ENCODE measurements around the gene PIK3CG.
"Not testable (repeated sequence)": the region's sequence is repeated elsewhere in the genome, so short reads cannot be mapped to it uniquely, and the experiment has no call there.

DNA sequence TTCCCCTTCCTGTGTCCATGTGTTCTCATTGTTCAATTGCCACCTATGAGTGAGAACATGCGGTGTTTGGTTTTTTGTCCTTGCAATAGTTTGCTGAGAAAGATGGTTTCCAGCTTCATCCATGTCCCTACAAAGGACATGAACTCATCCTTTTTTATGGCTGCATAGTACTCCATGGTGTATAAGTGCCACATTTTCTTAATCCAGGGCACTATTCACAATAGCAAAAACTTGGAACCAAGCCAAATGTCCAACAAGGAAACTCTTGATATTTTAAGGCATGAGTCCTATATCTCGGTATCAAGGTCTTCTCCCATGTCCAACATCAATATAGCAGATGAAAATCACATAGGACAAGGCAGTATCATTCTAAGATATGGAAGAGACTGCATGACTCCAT is 64.5 kb downstream of the PIK3CG start:
- not testable (repeated sequence) for TF ChIP-seq POLR2AphosphoS5 (IDR thresholded peaks at IDR 0.05; ENCODE audit: low read depth, low read length); POLR2A (IDR thresholded peaks at IDR 0.05; ENCODE audit: low read depth, low read length); TAF1 (IDR thresholded peaks at IDR 0.05; ENCODE audit: low read depth, low read length); PAX5 (IDR thresholded peaks at IDR 0.05; ENCODE audit: insufficient read depth, low read length, severe bottlenecking)

All from GM12891 (cell line).